ENCODE results near the gene THSD4.
A peak's percentile ranks its signal among the peaks of the same experiment; 100 is the strongest.

The THSD4 gene

GRCh38 chr15:71505962-71506361 is 390.7 kb downstream of the THSD4 start:
- DNase-seq (ENCODE audit: insufficient read length): no peak
- FAIRE-seq: no peak
- no peak for TF ChIP-seq POLR2A (IDR thresholded peaks at IDR 0.05; ENCODE audit: low read depth, low read length)
- TF ChIP-seq POLR2AphosphoS5 (IDR thresholded peaks at IDR 0.05; ENCODE audit: low read depth, low read length): no peak
- no peak for TF ChIP-seq TAF1 (IDR thresholded peaks at IDR 0.05; ENCODE audit: borderline replicate concordance, low read depth, low read length)

- FAIRE-seq: peak; percentile 27
- TF ChIP-seq POLR2AphosphoS5 (IDR thresholded peaks at IDR 0.05; ENCODE audit: low read depth, low read length) (no peak), POLR2A (IDR thresholded peaks at IDR 0.05; ENCODE audit: low read depth, low read length) (no peak), TAF1 (IDR thresholded peaks at IDR 0.05; ENCODE audit: borderline replicate concordance, low read depth, low read length) (no peak)
- no peak for DNase-seq (ENCODE audit: insufficient read length)
Observed at GRCh38 chr15:71506946-71507345, 391.7 kb downstream of the THSD4 start.

- peak; percentile 24 for DNase-seq (ENCODE audit: insufficient read length)
- TF ChIP-seq POLR2AphosphoS5 (IDR thresholded peaks at IDR 0.05; ENCODE audit: low read depth, low read length): no peak
- no peak for TF ChIP-seq TAF1 (IDR thresholded peaks at IDR 0.05; ENCODE audit: borderline replicate concordance, low read depth, low read length)
- no peak for TF ChIP-seq POLR2A (IDR thresholded peaks at IDR 0.05; ENCODE audit: low read depth, low read length)
- FAIRE-seq: peak; percentile 72
Observed at GRCh38 chr15:71508081-71508682, 392.9 kb downstream of the THSD4 start.

DNA sequence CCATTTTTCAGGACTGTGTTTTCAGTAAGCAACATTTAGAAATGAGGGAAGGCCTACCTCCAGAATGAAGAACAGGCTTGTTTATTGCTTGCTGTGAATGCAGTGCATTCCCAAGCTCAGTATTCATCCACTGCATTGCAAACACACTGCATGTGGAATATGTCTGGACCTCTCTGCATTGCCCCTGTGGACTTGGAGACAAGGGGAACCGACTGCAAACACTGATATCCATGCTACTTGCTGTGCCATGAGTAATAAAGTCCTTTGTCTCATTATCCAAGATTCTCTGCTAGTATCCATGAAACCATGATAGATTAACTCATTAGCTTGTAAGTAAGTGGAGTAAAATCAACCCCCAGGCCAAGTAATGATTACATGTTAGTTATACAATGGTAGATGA is 393.9 kb downstream of the THSD4 start:
- no peak for FAIRE-seq
- DNase-seq (ENCODE audit: insufficient read length): no peak
- no peak for TF ChIP-seq POLR2AphosphoS5 (IDR thresholded peaks at IDR 0.05; ENCODE audit: low read depth, low read length)
- TF ChIP-seq TAF1 (IDR thresholded peaks at IDR 0.05; ENCODE audit: borderline replicate concordance, low read depth, low read length): no peak
- no peak for TF ChIP-seq POLR2A (IDR thresholded peaks at IDR 0.05; ENCODE audit: low read depth, low read length)

DNA sequence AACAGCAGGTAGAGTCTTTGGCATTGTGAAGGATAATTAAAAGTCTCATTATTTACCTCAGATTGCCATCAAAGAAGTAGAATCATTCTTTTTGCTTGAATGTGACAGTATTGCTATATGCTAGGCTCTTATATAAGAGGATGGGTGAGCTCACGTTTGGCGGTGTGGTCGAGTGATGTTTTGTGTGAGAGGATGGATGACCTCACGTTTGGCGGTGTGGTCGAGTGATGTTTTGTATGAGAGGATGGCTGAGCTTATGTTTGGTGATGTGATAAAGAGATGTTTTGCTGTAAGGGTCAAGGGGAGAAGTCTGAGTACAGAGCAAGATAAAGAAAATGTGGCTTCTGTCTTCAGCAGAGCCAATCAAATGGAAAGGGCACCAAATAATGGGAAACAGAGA is 395.5 kb downstream of the THSD4 start:
- FAIRE-seq (no peak), DNase-seq (ENCODE audit: insufficient read length) (no peak)
- TF ChIP-seq POLR2AphosphoS5 (IDR thresholded peaks at IDR 0.05; ENCODE audit: low read depth, low read length) (no peak), POLR2A (IDR thresholded peaks at IDR 0.05; ENCODE audit: low read depth, low read length) (no peak)

DNA sequence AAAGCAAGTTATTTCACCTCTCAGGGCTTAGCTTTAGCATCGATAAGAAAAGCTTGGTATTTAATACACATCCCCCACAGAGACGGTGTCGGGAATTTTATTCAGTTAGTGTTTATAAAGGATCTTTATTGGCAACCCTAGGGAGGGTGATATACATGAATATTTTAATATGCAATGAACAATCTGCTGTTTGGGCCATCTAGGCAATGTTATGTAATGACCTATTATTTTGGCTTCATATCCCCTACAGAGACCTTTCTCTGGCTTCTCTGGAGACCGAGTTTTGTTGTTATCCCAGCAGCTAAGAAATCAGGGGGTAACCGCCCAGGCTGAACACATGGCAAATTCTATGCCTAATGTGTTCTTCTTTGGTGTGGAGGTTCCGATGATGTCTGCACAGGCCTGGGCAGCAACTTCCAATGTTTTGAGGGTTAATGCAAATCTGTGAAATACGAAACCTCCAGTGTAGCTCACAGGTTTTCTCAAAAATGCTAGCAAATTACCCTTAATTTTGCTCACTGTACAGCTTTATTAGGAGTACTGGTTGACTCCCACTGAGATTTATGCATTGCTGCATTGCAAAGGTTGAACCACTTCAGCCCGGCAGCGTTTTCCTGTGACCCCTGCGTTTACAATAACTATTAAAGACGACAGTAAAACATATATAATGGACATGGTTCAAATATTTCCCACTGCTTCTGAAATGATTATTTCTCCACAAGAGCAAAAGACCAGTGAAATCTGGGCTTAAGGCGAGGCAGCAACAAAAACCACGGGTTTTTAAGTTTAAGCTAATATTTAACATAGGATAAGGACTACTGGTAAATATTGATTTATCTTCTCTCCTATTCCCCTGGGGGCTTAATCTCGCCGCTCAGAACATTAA is 396.8 kb downstream of the THSD4 start:
- TF ChIP-seq TAF1 (IDR thresholded peaks at IDR 0.05; ENCODE audit: borderline replicate concordance, low read depth, low read length): no peak
- TF ChIP-seq POLR2AphosphoS5 (IDR thresholded peaks at IDR 0.05; ENCODE audit: low read depth, low read length): no peak
- TF ChIP-seq POLR2A (IDR thresholded peaks at IDR 0.05; ENCODE audit: low read depth, low read length): no peak
- FAIRE-seq: no peak

DNA sequence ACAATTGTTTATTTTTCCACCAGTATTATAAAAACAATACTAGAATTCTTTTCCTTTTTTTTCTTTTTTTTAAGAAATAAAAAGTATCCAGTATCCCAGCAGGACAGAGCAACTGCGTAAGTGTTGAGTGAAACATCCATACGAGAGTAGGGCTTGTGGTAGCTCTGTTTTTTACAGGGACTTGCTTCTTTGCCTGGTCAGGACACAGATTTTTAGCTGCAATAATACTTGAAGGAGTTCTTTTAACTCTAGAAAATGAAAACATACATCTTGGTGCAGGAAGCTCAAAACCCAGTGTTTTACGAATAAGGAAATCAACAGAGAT is 397.4 kb downstream of the THSD4 start:
- DNase-seq (ENCODE audit: insufficient read length) (no peak), FAIRE-seq (no peak)
- no peak for TF ChIP-seq POLR2A (IDR thresholded peaks at IDR 0.05; ENCODE audit: low read depth, low read length)
- no peak for TF ChIP-seq TAF1 (IDR thresholded peaks at IDR 0.05; ENCODE audit: borderline replicate concordance, low read depth, low read length)
- TF ChIP-seq POLR2AphosphoS5 (IDR thresholded peaks at IDR 0.05; ENCODE audit: low read depth, low read length): no peak

More for the DNA sequence above, 396.8 kb downstream of the THSD4 start:
- no peak for DNase-seq (ENCODE audit: insufficient read length)

- no peak for FAIRE-seq
- no peak for DNase-seq (ENCODE audit: insufficient read length)
- no peak for TF ChIP-seq POLR2AphosphoS5 (IDR thresholded peaks at IDR 0.05; ENCODE audit: low read depth, low read length)
- no peak for TF ChIP-seq POLR2A (IDR thresholded peaks at IDR 0.05; ENCODE audit: low read depth, low read length)
- TF ChIP-seq TAF1 (IDR thresholded peaks at IDR 0.05; ENCODE audit: borderline replicate concordance, low read depth, low read length): no peak
Observed at GRCh38 chr15:71515375-71516186, 400.3 kb downstream of the THSD4 start.

DNA sequence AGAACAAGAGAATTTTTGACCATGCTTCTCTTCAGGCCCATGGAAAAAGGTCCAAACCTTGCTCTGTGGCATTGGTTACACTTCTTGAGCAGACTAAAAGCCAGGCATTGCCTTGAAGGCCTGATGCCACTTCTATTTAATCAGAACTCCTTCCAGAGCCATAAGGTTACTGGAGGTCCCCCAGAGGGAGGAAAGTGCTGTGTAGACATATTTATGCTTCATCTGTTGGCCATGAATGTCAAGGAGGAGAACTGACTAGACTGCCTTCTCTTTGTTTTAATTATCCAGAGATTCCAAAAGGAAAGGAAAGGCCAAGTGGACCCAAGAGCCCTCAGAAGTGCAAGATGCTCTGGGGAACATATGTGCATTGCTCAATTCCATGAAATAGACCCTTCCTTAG is 402.5 kb downstream of the THSD4 start:
- no peak for TF ChIP-seq POLR2AphosphoS5 (IDR thresholded peaks at IDR 0.05; ENCODE audit: low read depth, low read length)
- TF ChIP-seq TAF1 (IDR thresholded peaks at IDR 0.05; ENCODE audit: borderline replicate concordance, low read depth, low read length): no peak
- no peak for TF ChIP-seq POLR2A (IDR thresholded peaks at IDR 0.05; ENCODE audit: low read depth, low read length)
- no peak for FAIRE-seq

GRCh38 chr15:71518661-71519060 is 403.4 kb downstream of the THSD4 start:
- TF ChIP-seq TAF1 (IDR thresholded peaks at IDR 0.05; ENCODE audit: borderline replicate concordance, low read depth, low read length) (no peak), POLR2A (IDR thresholded peaks at IDR 0.05; ENCODE audit: low read depth, low read length) (no peak), POLR2AphosphoS5 (IDR thresholded peaks at IDR 0.05; ENCODE audit: low read depth, low read length) (no peak)
- FAIRE-seq: no peak
- no peak for DNase-seq (ENCODE audit: insufficient read length)

More for the DNA sequence above, 402.5 kb downstream of the THSD4 start:
- no peak for DNase-seq (ENCODE audit: insufficient read length)

- no peak for TF ChIP-seq POLR2AphosphoS5 (IDR thresholded peaks at IDR 0.05; ENCODE audit: low read depth, low read length)
- TF ChIP-seq TAF1 (IDR thresholded peaks at IDR 0.05; ENCODE audit: borderline replicate concordance, low read depth, low read length): no peak
- TF ChIP-seq POLR2A (IDR thresholded peaks at IDR 0.05; ENCODE audit: low read depth, low read length): no peak
- DNase-seq (ENCODE audit: insufficient read length) (no peak), FAIRE-seq (no peak)
Observed at GRCh38 chr15:71526060-71526820, 411.0 kb downstream of the THSD4 start.
